ENCODE data around the gene EIF4A2.

EIF4A2 gene

DNA sequence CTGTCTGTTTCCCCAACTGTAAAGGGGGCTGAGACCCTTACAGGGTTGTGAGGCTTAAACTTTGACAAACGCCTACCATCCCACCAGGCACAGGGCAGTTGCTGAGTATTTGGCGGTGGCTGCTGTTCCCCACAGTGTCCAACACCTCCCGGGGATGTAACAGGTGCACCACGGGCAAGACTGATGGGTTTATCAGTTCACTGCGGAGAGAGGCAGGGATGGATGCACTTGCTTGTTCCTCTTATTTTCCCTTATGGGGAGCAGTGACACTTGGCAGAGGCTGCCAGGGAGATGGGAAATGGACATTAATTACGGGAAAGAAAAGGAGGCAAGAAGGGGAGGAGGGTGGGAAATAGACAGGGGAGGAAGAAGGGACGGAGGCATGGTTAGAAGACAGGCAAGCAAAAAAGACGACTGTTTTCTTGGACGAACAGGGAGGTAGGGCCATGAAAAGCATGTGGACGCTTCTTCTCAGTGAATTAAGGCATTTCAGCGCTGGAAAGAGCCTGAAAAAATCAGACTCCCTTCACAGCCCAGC, 42.6 kb downstream of the EIF4A2 start:
- ATAC-seq = no peak
- TF ChIP-seq BACH2 (CRISPR knock-in tag; IDR thresholded peaks at IDR 0.05; ENCODE audit: borderline replicate concordance) (no peak), TCF4 (CRISPR knock-in tag; IDR thresholded peaks at IDR 0.05; ENCODE audit: borderline replicate concordance) (no peak), ZNF565 (CRISPR knock-in tag; conservative IDR thresholded peaks at IDR 0.05; ENCODE audit: low read depth) (no peak), GLIS3 (CRISPR knock-in tag; IDR thresholded peaks at IDR 0.05) (no peak), PPARA (CRISPR knock-in tag; IDR thresholded peaks at IDR 0.05; ENCODE audit: borderline replicate concordance) (no peak), RARB (CRISPR knock-in tag; IDR thresholded peaks at IDR 0.05) (no peak), ESRRG (CRISPR knock-in tag; IDR thresholded peaks at IDR 0.05) (no peak), CSDC2 (CRISPR knock-in tag; IDR thresholded peaks at IDR 0.05) (no peak), TOX (CRISPR knock-in tag; IDR thresholded peaks at IDR 0.05; ENCODE audit: borderline replicate concordance) (no peak), ISL1 (CRISPR knock-in tag; IDR thresholded peaks at IDR 0.05) (no peak), ZC3H10 (CRISPR knock-in tag; IDR thresholded peaks at IDR 0.05) (no peak)
- TF ChIP-seq, protein P1, sequence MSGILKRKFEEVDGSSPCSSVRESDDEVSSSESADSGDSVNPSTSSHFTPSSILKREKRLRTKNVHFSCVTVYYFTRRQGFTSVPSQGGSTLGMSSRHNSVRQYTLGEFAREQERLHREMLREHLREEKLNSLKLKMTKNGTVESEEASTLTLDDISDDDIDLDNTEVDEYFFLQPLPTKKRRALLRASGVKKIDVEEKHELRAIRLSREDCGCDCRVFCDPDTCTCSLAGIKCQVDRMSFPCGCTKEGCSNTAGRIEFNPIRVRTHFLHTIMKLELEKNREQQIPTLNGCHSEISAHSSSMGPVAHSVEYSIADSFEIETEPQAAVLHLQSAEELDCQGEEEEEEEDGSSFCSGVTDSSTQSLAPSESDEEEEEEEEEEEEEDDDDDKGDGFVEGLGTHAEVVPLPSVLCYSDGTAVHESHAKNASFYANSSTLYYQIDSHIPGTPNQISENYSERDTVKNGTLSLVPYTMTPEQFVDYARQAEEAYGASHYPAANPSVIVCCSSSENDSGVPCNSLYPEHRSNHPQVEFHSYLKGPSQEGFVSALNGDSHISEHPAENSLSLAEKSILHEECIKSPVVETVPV (CRISPR knock-in tag; IDR thresholded peaks at IDR 0.05) = no peak
- TF ChIP-seq, protein P2, sequence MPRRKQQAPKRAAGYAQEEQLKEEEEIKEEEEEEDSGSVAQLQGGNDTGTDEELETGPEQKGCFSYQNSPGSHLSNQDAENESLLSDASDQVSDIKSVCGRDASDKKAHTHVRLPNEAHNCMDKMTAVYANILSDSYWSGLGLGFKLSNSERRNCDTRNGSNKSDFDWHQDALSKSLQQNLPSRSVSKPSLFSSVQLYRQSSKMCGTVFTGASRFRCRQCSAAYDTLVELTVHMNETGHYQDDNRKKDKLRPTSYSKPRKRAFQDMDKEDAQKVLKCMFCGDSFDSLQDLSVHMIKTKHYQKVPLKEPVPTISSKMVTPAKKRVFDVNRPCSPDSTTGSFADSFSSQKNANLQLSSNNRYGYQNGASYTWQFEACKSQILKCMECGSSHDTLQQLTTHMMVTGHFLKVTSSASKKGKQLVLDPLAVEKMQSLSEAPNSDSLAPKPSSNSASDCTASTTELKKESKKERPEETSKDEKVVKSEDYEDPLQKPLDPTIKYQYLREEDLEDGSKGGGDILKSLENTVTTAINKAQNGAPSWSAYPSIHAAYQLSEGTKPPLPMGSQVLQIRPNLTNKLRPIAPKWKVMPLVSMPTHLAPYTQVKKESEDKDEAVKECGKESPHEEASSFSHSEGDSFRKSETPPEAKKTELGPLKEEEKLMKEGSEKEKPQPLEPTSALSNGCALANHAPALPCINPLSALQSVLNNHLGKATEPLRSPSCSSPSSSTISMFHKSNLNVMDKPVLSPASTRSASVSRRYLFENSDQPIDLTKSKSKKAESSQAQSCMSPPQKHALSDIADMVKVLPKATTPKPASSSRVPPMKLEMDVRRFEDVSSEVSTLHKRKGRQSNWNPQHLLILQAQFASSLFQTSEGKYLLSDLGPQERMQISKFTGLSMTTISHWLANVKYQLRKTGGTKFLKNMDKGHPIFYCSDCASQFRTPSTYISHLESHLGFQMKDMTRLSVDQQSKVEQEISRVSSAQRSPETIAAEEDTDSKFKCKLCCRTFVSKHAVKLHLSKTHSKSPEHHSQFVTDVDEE (CRISPR knock-in tag; IDR thresholded peaks at IDR 0.05) = no peak
- TF ChIP-seq, protein P3, sequence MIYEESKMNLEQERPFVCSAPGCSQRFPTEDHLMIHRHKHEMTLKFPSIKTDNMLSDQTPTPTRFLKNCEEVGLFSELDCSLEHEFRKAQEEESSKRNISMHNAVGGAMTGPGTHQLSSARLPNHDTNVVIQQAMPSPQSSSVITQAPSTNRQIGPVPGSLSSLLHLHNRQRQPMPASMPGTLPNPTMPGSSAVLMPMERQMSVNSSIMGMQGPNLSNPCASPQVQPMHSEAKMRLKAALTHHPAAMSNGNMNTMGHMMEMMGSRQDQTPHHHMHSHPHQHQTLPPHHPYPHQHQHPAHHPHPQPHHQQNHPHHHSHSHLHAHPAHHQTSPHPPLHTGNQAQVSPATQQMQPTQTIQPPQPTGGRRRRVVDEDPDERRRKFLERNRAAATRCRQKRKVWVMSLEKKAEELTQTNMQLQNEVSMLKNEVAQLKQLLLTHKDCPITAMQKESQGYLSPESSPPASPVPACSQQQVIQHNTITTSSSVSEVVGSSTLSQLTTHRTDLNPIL (CRISPR knock-in tag; IDR thresholded peaks at IDR 0.05; ENCODE audit: low read depth) = no peak

DNA sequence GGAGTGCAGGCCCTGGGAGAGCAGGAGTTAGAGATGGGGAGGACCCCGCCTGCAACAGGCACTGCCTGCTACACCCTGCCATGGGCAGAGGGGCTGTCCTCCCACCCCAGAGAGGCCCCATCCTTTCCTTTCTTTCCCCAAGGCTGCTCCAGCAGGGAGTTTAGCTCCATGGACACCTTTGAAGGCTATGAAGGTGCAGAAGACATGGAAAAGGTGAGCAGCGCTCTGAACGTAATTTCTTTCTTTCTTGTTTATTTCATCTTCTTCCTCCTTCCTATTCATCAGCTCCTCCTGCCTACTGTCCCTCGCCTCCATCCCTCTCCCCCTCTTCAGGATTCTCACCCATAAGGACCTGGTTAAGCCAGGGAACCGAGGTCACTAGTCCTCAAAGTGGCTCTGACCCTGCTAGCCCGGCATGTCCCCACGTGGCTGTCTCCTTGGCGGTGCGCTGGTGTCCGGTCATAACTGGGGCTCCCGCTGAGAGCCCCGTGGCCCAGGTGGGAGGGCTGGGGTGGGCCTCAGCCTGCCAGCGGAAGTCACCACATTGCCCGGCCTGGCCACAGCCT, 43.1 kb downstream of the EIF4A2 start:
- peak; percentile 15 for ATAC-seq

More for the DNA sequence above, 43.1 kb downstream of the EIF4A2 start:
- TF ChIP-seq OSR1 (CRISPR knock-in tag; IDR thresholded peaks at IDR 0.05) = no peak
- TF ChIP-seq RARB (CRISPR knock-in tag; IDR thresholded peaks at IDR 0.05) = no peak
- no peak for TF ChIP-seq TCF4 (CRISPR knock-in tag; IDR thresholded peaks at IDR 0.05; ENCODE audit: borderline replicate concordance)
- no peak for TF ChIP-seq BACH2 (CRISPR knock-in tag; IDR thresholded peaks at IDR 0.05; ENCODE audit: borderline replicate concordance)
- TF ChIP-seq PPARA (CRISPR knock-in tag; IDR thresholded peaks at IDR 0.05; ENCODE audit: borderline replicate concordance) = no peak
- no peak for TF ChIP-seq ZNF8 (CRISPR knock-in tag; IDR thresholded peaks at IDR 0.05)
- TF ChIP-seq, protein P4, sequence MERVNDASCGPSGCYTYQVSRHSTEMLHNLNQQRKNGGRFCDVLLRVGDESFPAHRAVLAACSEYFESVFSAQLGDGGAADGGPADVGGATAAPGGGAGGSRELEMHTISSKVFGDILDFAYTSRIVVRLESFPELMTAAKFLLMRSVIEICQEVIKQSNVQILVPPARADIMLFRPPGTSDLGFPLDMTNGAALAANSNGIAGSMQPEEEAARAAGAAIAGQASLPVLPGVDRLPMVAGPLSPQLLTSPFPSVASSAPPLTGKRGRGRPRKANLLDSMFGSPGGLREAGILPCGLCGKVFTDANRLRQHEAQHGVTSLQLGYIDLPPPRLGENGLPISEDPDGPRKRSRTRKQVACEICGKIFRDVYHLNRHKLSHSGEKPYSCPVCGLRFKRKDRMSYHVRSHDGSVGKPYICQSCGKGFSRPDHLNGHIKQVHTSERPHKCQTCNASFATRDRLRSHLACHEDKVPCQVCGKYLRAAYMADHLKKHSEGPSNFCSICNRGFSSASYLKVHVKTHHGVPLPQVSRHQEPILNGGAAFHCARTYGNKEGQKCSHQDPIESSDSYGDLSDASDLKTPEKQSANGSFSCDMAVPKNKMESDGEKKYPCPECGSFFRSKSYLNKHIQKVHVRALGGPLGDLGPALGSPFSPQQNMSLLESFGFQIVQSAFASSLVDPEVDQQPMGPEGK (CRISPR knock-in tag; IDR thresholded peaks at IDR 0.05; ENCODE audit: borderline replicate concordance) = no peak
- TF ChIP-seq, protein P5, sequence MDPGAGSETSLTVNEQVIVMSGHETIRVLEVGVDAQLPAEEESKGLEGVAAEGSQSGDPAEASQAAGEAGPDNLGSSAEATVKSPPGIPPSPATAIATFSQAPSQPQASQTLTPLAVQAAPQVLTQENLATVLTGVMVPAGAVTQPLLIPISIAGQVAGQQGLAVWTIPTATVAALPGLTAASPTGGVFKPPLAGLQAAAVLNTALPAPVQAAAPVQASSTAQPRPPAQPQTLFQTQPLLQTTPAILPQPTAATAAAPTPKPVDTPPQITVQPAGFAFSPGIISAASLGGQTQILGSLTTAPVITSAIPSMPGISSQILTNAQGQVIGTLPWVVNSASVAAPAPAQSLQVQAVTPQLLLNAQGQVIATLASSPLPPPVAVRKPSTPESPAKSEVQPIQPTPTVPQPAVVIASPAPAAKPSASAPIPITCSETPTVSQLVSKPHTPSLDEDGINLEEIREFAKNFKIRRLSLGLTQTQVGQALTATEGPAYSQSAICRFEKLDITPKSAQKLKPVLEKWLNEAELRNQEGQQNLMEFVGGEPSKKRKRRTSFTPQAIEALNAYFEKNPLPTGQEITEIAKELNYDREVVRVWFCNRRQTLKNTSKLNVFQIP (CRISPR knock-in tag; IDR thresholded peaks at IDR 0.05; ENCODE audit: borderline replicate concordance, low read depth) = no peak
- no peak for TF ChIP-seq TOX (CRISPR knock-in tag; IDR thresholded peaks at IDR 0.05; ENCODE audit: borderline replicate concordance)
- TF ChIP-seq ZFP30 (CRISPR knock-in tag; IDR thresholded peaks at IDR 0.05) = no peak
- TF ChIP-seq, protein P1 (CRISPR knock-in tag; IDR thresholded peaks at IDR 0.05) = no peak

Data from SK-N-SH treated with all-trans-retinoic acid at 6 μM for 48 hours (cell line).